Fibroblast of skin of abdomen (primary cell): ENCODE measurements around the gene GSTM3.
"Not testable (repeated sequence)": the region's sequence is repeated elsewhere in the genome, so short reads cannot be mapped to it uniquely, and the experiment has no call there.

Experiments
- DNase-seq: peaks from one replicate; pipeline ENCODE4 v3.0.0-alpha.2; 2013

GSTM3 gene

GRCh38 chr1:109695138-109695537, 45.7 kb downstream of the GSTM3 start:
- not testable (repeated sequence) for DNase-seq

- not testable (repeated sequence) for DNase-seq
These were observed 46.4 kb downstream of the GSTM3 start for GRCh38 chr1:109694400-109694799.

DNA sequence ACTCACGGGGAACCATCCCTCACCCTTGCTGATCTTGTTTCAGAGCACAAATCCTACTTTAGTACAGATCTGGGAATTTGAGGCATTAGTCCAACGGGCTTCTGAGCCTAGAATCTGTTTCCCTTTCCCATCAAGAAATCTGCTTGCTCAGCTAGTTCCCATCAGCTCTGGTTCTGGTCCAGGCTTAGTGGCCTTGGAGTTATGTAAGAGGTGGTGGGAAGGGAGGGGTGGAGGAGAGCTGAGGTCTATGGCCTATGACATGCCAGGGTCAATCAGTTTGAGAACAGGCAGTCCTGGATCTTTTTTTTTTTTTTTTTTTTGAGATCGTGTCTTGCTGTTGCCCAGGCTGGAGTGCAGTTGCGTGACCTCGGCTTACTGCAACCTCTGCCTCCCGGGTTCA, 49.1 kb downstream of the GSTM3 start:
- DNase-seq: no peak

- no peak for DNase-seq
These were observed 50.9 kb downstream of the GSTM3 start for GRCh38 chr1:109689844-109690405.

GRCh38 chr1:109687641-109688499, 53.0 kb downstream of the GSTM3 start, which contains the start of gene GSTM1:
GSTM1 (plus strand) TSS chr1:109687817; CDS start chr1:109687874, 57 bp downstream.
- DNase-seq: peak; percentile 75

- not testable (repeated sequence) for DNase-seq
These were observed 53.7 kb downstream of the GSTM3 start for GRCh38 chr1:109687109-109687508.

GRCh38 chr1:109685890-109686289, 54.9 kb downstream of the GSTM3 start:
- not testable (repeated sequence) for DNase-seq

DNA sequence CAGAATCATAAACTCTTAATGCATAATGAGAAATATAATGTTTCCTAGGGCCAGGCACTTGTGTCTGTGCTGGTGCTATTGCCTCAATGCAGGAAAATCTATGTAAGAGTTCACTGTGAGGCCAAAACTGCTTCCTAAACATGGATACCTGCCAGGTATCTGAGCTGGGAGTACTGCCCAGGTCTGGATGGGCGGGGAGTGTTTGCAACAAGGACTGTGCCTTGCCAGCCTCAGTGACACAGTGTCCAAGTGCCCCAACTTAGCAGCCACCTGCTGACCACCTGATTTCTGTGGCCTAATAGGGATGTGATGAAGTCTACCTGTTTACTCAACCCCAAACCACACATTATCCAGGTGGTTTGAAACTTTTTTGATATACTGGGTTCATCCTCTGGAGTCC, 55.4 kb downstream of the GSTM3 start:
- DNase-seq: not testable (repeated sequence)

DNA sequence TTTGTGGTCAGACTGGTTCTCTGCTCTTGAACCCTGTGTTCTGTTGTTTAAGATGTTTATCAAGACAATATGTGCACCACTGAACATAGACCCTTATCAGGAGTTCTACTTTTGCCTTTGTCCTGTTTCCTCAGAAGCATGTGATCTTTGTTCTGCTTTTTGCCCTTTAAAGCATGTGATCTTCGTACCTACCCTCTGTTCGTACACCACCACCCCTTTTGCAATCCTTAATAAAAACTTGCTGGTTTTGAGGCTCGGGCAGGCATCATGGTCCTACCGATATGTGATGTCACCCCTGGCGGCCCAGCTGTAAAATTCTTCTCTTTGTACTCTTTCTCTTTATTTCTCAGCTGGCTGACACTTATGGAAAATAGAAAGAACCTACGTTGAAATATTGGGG, 56.1 kb downstream of the GSTM3 start:
- DNase-seq: not testable (repeated sequence)
